UCSD-AML1 (cell line): ENCODE measurements around the gene UNC13B.

Experiments used
- DNase-seq: peaks from one replicate; lab custom pipeline; 2025; ENCODE audit not compliant: unreplicated experiment; lab: John Stamatoyannopoulos, UW

Gene UNC13B

GRCh38 chr9:35318741-35319140 lies 156.9 kb downstream of the UNC13B start:
- no peak for DNase-seq

GRCh38 chr9:35322075-35322885 lies 160.5 kb downstream of the UNC13B start:
- DNase-seq = no peak

- no peak for DNase-seq
Observed at GRCh38 chr9:35324966-35325365, 163.2 kb downstream of the UNC13B start.

GRCh38 chr9:35333551-35333950 lies 171.7 kb downstream of the UNC13B start:
- no peak for DNase-seq

- DNase-seq = no peak
Observed at GRCh38 chr9:35335164-35335563, 173.4 kb downstream of the UNC13B start.

GRCh38 chr9:35338086-35338485 lies 176.3 kb downstream of the UNC13B start:
- no peak for DNase-seq

GRCh38 chr9:35338561-35339274 lies 176.9 kb downstream of the UNC13B start:
- no peak for DNase-seq

GRCh38 chr9:35340046-35340445 lies 178.2 kb downstream of the UNC13B start:
- no peak for DNase-seq

GRCh38 chr9:35341021-35341420 lies 179.2 kb downstream of the UNC13B start:
- DNase-seq = no peak

GRCh38 chr9:35341585-35341984 lies 179.8 kb downstream of the UNC13B start:
- DNase-seq = no peak

GRCh38 chr9:35342221-35342958 lies 180.6 kb downstream of the UNC13B start:
- DNase-seq = no peak

GRCh38 chr9:35348109-35348508 lies 186.3 kb downstream of the UNC13B start:
- no peak for DNase-seq

GRCh38 chr9:35349287-35349990 lies 187.6 kb downstream of the UNC13B start:
- DNase-seq = no peak

GRCh38 chr9:35350212-35350611 lies 188.4 kb downstream of the UNC13B start:
- no peak for DNase-seq

GRCh38 chr9:35350827-35351549 lies 189.2 kb downstream of the UNC13B start:
- no peak for DNase-seq

- DNase-seq = no peak
Observed at GRCh38 chr9:35353731-35354365, 192.0 kb downstream of the UNC13B start.

GRCh38 chr9:35355939-35356338 lies 194.1 kb downstream of the UNC13B start:
- DNase-seq = no peak

- DNase-seq = no peak
Observed at GRCh38 chr9:35357116-35357515, 195.3 kb downstream of the UNC13B start.

- no peak for DNase-seq
Observed at GRCh38 chr9:35357826-35358225, 196.0 kb downstream of the UNC13B start.
